Suppressor macrophage treated with lipopolysaccharide for 4 hours (primary cell): Measurements from ENCODE around the gene TNIK.

Source experiments
- DNase-seq: peaks from one replicate; pipeline ENCODE4 v3.0.0-alpha.2; 2020

TNIK gene

GRCh38 chr3:171335559-171335958, 124.6 kb downstream of the TNIK start:
- no peak for DNase-seq

DNA sequence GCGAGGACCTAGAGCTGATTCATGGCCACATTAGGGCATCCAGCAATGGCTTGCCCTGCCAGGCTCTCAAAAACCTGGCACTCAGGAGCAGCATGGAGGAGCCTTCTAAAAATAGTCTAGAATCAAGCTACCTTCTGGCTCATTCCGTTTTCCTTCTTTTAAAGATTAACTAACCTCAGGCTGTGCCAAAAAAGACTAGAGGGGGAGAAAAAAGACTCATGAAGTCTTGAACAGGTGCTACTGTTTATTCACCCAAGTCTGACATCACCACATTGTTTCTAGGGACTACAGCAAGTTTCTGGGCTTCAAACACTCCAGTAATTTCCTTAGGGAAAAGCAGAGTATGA, 125.8 kb downstream of the TNIK start:
- DNase-seq: no peak

DNA sequence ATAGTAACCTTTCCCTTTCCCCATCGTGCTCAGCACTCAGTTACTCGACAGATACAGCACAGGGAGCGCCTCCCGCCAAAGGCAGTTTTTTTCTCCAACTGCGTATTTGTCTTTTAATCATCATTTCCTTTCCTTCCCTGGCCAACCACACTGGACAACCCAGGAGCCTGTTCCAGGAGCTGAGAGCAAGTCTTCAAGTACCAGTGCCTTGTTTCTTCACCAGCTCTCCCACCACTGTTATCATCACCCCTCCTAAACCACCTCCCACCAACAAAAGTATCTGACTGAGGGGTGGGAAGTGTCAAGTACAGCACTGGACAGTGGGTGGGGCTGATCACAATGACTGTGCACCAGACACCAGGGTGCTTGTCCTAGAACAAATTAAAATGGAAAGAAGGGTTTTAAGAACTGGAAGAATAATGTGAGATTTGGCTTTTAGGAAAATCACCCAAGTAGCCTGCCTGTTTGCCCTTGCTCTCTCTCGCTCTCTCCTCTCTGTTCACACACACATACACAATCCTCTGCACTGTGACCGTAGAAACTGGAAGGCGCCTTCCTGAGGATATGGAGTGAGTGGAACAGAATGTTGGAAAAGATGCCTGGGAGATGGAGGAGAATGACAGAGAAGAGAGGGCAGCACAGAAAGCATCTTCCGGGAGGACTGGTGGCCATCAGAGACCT, 126.3 kb downstream of the TNIK start:
- DNase-seq: no peak

DNA sequence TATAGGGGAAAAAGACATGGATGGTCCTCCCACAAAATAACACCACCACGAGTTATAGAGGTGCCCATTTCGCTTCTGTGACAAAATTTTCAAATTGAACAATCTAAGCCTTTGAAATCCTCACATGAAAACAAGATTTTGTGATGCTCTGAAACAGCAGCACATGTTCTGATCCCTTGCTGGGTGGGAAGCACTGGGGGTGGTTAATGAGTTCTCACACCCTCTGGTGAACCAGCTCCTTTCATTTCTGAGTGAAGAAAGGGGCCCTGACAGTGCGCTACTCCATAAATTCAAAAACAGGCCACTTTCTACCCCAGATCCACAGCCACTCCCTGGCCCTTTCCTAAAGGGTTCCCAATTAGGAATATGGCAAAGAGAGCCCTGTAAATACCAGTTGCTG, 129.3 kb downstream of the TNIK start:
- no peak for DNase-seq

GRCh38 chr3:171329746-171330145, 130.5 kb downstream of the TNIK start:
- DNase-seq: no peak

DNA sequence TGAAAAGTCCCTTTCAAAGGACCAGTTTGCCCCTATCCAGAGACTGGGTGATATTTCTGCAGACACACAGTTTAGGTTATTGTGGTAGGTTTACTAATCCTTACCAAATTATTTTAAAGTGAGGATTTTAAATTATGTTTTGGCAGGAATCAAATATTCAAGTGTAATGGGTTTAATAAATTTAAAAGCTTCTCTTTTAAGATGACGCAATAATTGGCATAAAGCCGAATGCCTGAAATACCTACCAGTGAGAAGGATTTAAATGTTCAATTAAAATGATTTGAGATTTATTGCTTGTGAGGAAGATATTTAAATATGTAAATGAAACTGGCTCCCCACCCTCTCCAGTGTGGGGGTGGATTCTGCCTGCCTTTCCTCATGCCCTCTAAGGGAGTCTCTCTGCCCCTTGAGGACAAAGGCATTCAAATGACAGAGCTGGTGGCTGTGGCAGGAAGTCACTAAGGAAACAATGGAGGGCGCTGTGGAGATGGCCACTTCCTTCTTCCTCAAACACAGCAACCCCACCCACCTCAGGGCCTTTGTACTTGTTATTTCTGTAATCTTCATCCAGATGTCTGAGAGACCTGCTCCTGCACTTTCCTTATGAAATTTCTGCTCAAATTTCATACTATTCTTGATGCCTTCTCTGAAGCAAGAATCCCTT, 131.7 kb downstream of the TNIK start:
- DNase-seq: peak; percentile 28

GRCh38 chr3:171327441-171328174, 132.6 kb downstream of the TNIK start:
- no peak for DNase-seq

DNA sequence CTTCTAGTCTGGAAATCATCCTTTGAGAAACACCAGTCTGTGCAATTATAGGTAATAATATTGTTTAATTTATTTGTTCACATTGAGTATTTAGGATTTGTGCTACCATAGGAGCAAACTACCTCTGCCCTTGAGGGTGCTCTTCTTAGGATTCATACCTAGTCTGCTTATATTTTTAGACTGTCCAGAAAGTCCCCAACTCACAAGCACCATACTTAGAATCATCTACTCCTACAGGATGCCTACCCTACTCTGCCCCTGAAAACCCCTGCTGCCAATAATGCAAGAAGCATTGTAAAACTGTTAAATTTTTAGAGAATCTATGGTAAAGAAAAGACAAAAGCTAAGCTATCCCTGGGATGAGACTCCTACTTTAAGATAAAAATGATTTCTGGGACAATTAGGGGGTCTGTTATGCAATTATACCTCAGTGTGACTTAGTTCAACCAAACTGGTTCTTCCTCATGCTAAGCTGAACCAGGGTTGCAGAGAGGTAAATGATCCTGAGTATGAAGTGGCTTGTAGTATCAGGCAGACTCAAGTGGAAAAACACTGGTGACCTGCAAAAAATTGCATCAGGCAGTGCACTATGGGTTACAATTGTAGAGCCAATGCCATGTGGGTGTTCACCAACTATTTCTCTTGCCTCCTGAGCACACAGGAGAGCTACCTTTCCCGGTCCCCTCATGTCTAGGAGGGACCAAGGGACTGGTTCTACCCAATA, 133.3 kb downstream of the TNIK start:
- DNase-seq: no peak

GRCh38 chr3:171323938-171324536, 136.2 kb downstream of the TNIK start:
- peak; percentile 23 for DNase-seq

GRCh38 chr3:171321559-171322360, 138.4 kb downstream of the TNIK start:
- DNase-seq: peak; percentile 18

GRCh38 chr3:171320750-171321558, 139.3 kb downstream of the TNIK start:
- DNase-seq: peak; percentile 19

DNA sequence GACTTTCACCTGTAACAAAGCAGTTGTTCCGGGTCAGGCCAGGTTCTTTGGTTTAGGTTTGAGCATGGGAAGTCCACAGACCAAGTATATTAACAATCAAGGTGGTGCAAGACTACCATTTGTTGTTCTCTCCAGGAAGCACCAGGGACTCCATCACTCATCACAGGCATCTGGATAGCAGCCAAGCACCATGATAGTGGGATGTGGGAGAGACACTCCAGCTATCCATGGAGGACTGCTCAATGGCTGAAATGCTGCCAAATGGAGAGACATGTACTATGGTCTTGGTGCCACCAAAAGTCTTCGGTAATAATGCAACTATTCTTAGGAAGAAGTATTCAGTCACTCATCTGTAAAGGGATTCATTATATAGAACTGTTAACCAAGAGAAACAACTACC, 143.0 kb downstream of the TNIK start:
- no peak for DNase-seq

GRCh38 chr3:171315919-171316318, 144.3 kb downstream of the TNIK start:
- no peak for DNase-seq

DNA sequence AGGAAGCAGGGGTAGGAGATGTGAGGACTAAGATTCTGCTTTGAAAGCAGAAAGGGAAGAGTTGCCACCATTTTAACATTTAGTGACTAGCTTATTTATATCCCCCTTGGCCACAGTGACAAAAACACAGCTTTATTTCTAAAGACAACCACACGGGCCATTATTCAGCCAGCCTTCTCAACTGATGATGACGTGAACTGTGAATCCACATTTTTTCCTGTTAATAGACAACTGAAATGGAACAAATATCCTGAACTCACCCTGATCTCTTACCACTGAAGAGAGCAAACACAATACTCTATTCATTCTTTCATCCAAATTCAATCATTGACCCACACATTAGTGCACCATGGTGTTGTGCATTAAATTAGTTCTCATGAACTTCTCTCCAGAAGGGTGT, 145.1 kb downstream of the TNIK start:
- DNase-seq: no peak

- no peak for DNase-seq
Measured at GRCh38 chr3:171314341-171314740, 145.9 kb downstream of the TNIK start.

DNA sequence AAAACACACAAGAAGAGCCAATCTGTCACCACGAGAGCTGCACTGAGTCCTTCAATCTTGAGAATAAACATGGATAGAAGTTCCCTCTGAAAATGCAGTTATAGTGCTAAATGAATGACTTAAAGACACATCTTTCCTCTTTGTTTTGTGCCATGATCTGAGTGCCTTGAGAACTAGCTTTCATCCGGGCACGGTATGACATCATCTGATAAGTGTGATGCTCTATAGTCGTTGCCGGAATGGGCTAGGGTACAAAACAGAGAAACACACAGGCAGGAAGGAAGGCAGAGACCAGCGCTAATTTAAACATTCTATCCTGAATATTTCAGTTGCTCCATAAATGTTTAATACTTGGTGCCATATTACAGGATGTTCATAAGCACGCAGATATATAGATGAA, 146.5 kb downstream of the TNIK start:
- no peak for DNase-seq

GRCh38 chr3:171312741-171313140, 147.5 kb downstream of the TNIK start:
- no peak for DNase-seq

GRCh38 chr3:171311784-171312183, 148.4 kb downstream of the TNIK start:
- DNase-seq: no peak

- DNase-seq: no peak
Measured at GRCh38 chr3:171309906-171310359, 150.3 kb downstream of the TNIK start.

DNA sequence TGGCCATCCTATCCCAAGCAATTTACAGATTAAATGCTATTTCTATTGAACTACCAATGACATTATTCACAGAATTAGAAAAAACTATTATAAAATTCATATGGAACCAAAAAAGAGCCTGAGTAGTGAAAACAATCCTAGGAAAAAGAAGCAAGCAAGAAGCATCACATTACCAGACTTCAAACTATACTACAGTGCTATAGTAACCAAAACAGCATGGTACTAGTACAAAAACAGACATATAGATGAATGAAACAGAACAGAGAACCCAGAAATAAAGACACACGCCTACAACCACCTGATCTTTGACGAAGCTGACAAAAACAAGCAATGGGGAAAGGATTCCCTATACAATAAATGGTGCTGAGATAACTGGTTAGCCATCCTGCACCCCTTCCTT, 152.2 kb downstream of the TNIK start:
- DNase-seq: no peak

DNA sequence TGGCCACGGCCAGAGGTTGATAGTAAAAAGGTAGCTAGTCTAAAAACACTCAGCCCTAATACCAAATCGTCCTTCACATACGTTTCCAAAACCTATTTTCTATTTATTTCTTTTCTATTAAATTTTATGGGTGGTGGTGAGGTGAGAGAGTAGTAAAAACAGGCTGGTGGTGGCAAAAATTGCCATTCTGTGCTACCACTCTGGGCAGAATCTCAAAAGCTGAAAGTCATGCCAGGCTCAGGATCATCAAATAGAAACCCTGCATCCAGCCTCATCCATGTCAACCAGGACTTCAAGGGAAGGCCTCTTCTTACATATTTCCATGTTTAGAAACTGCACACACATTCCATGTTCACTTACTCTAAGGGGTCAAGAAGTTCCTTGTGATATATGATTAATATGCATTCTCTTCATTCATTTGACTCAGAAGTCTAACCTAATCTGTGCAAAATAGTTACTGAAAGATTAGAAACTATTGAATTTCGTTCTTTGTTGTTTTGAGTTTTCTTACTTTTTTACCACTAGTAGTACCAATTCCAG, 153.1 kb downstream of the TNIK start:
- no peak for DNase-seq
